Esophagus squamous epithelium (tissue), 5 donors: Measurements from ENCODE around the gene FAM107B. TPM values are rescaled to one million over a fixed set of nuclear protein-coding genes. Genes with fewer than 3 reads are reported as not detected.

Source experiments
- DNase-seq: peaks from one replicate; lab custom pipeline; 2025; lab: John Stamatoyannopoulos, UW
- H3K27ac ChIP-seq, 4 donors: fragments of 200-600 bp; sonication (generic); one replicate each; pipeline ENCODE4 v1.5.1; 2016 to 2019; ENCODE audit warnings: mild to moderate bottlenecking in 1 of 4
- H3K27me3 ChIP-seq, 4 donors: fragments of 200-600 bp; sonication (generic); 1 replicate in 3 of 4; 2 replicates in 1 of 4; pipeline versions ENCODE4 v1.5.1 to v1.6.0; 2017 to 2021; ENCODE audit warnings: antibody characterized with exemption in 1 of 4
- H3K36me3 ChIP-seq, 3 donors: fragments of 200-600 bp; sonication (generic); one replicate each; pipeline ENCODE4 v1.5.1; 2016 to 2019
- H3K4me1 ChIP-seq, 3 donors: fragments of 200-600 bp; sonication (generic); one replicate each; pipeline ENCODE4 v1.5.1; 2017 to 2019
- H3K4me3 ChIP-seq, 4 donors: fragments of 200-600 bp; sonication (generic); 1 replicate in 3 of 4; 2 replicates in 1 of 4; pipeline ENCODE4 v1.5.1; 2016 to 2019; ENCODE audit warnings: mild to moderate bottlenecking in 2 of 4, moderate library complexity in 1 of 4
- H3K9me3 ChIP-seq, 3 donors: fragments of 200-600 bp; sonication (generic); one replicate each; pipeline ENCODE4 v1.5.1; 2016 to 2019
- POLR2A ChIP-seq, 4 donors: fragments of 450-650 bp; IDR thresholded peaks; one replicate each; pipeline ENCODE4 v1.6.1; 2017; ENCODE audit warnings: antibody characterized with exemption in 4 of 4, mild to moderate bottlenecking in 4 of 4, moderate library complexity in 3 of 4
- WGBS, 2 donors: methylation state at CpG; one replicate each; pipeline ENCODE4 v1.1.5; 2018; 5-methylcytosine and 5-hydroxymethylcytosine counted together
- intact Hi-C: fragments of 100-400 bp; cut with DNase I; formaldehyde crosslinking; loops from one replicate; pipeline ENCODE4 v1.15.0; 2022
- total RNA-seq, 4 donors: library from RNA; depleted of rRNA; stranded (reverse); fragments of >200 nt; gene quantifications; one replicate each; pipeline ENCODE4 v1.1.0, GENCODE V29; 2016
- TF ChIP-seq, protein P1 (sequence below), 6 experiments: fragments of 450-650 bp in 4 of 6; fragments of 200-600 bp in 2 of 6; sonication (generic) in 2 of 6; IDR thresholded peaks; one replicate each; pipeline ENCODE4 v1.5.1; 2016 to 2019; ENCODE audit warnings: antibody characterized with exemption in 6 of 6, mild to moderate bottlenecking in 4 of 6, moderate library complexity in 4 of 6
- donor health status: DM: yes; HTN: yes; CAD: no.

Gene FAM107B
- total RNA-seq, 4 donors from 2014 or later = 6.7 to 17.0 (median 12.9) TPM

DNA sequence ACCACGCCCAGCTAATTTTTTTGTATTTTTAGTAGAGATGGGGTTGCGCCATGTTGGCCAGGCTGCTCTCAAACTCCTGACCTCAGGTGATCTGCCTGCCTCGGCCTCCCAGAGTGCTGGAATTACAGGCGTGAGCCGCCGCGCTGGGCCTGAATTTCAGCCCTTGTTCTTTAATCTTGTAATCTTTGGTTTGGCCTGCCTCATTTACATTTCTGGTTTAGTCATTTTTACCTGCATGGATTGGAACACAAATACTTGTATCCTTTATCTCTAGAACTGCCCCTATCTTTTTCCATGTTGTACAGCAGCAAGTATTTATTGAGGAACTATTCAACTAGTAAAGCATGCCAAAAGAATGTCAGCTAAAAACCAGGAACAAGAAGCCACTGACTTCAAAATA, 248.4 kb downstream of the FAM107B start:
- 83 to 88% methylated on average over 7 of the region's 7 CpGs for WGBS, 2 donors
- Histone ChIP-seq H3K27me3 (no peaks in the 10 kb centered on the region), H3K36me3 (peaks cover 0 to 32% (median 0%) of the 10 kb centered on the region in 3 donors), H3K4me3 (no peak overlapping the region), H3K9me3 (no peaks in the 10 kb centered on the region), H3K27ac (no peak overlapping the region), H3K4me1 (no peaks in the 10 kb centered on the region)
- intact Hi-C loops = no loop called here
- TF ChIP-seq, protein P1, sequence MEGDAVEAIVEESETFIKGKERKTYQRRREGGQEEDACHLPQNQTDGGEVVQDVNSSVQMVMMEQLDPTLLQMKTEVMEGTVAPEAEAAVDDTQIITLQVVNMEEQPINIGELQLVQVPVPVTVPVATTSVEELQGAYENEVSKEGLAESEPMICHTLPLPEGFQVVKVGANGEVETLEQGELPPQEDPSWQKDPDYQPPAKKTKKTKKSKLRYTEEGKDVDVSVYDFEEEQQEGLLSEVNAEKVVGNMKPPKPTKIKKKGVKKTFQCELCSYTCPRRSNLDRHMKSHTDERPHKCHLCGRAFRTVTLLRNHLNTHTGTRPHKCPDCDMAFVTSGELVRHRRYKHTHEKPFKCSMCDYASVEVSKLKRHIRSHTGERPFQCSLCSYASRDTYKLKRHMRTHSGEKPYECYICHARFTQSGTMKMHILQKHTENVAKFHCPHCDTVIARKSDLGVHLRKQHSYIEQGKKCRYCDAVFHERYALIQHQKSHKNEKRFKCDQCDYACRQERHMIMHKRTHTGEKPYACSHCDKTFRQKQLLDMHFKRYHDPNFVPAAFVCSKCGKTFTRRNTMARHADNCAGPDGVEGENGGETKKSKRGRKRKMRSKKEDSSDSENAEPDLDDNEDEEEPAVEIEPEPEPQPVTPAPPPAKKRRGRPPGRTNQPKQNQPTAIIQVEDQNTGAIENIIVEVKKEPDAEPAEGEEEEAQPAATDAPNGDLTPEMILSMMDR (IDR thresholded peaks at IDR 0.05) = no peak
- TF ChIP-seq POLR2A (IDR thresholded peaks at IDR 0.05) = no peak
- DNase-seq = no peak

DNA sequence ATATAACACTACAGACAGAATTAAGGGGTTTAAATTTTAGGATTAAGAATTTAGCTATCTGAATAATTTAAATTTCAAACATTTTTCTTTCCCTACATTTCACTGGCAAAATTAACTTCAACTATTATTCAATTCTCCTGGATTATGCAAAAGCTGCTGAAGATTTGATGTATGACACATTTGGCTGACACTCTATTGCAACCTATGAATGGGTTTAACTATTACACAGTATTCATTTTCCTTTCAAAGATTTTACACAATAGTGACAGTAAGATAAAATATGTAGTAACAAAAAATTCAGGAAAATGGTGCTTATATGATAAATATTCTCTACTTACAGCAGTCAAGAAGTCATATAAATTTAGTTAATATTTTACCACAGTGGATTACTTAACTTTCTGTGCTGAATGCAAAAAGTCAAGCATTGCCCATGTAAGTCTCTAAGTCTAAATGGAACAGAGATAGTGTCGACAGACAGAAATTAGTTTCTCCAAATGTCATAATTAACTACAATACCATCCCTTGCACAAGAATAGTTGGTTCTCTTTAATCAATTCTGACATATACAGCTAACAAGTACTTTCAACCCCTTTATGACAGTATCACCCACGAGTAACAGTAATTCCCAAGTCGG, 249.9 kb downstream of the FAM107B start:
- WGBS, 2 donors = 83 to 96% methylated on average over 3 of the region's 3 CpGs
- TF ChIP-seq, protein P1 (IDR thresholded peaks at IDR 0.05) = no peak
- TF ChIP-seq POLR2A (IDR thresholded peaks at IDR 0.05) = no peak
- Histone ChIP-seq H3K27ac (no peak overlapping the region), H3K4me1 (no peaks in the 10 kb centered on the region), H3K9me3 (no peaks in the 10 kb centered on the region), H3K4me3 (no peak overlapping the region), H3K36me3 (peaks cover 0 to 41% (median 0%) of the 10 kb centered on the region in 3 donors), H3K27me3 (no peaks in the 10 kb centered on the region)
- no peak for DNase-seq
- intact Hi-C loops = no loop called here

DNA sequence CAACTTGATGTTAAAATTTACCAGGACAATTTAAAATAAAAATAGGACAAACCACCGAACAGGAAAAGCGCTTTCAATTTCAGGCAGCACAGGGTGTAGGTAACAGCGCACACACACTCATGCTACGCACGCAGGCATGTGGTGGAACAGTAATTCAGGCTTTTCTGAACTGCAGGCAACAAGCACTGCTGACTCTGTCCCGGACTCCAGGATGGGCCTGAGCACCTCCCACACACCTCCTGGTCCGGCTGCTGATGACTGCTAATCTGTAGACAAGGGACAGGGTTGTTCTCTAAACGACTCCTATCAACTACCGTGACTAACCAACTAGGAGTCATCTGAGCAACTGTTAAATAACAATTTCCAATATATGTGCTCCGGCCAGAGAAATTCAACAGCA, 251.4 kb downstream of the FAM107B start:
- TF ChIP-seq, protein P1 (IDR thresholded peaks at IDR 0.05) = no peak
- TF ChIP-seq POLR2A (IDR thresholded peaks at IDR 0.05) = no peak
- no peaks in the 10 kb centered on the region for H3K9me3 ChIP-seq
- H3K27ac ChIP-seq = no peak overlapping the region
- WGBS, 2 donors = 89 to 91% methylated on average over 10 of the region's 10 CpGs
- no peaks in the 10 kb centered on the region for H3K27me3 ChIP-seq
- no peaks in the 10 kb centered on the region for H3K4me1 ChIP-seq
- no peak for DNase-seq
- intact Hi-C loops = no loop called here
- H3K36me3 ChIP-seq = peaks cover 0 to 32% (median 0%) of the 10 kb centered on the region in 3 donors
- no peak overlapping the region for H3K4me3 ChIP-seq

DNA sequence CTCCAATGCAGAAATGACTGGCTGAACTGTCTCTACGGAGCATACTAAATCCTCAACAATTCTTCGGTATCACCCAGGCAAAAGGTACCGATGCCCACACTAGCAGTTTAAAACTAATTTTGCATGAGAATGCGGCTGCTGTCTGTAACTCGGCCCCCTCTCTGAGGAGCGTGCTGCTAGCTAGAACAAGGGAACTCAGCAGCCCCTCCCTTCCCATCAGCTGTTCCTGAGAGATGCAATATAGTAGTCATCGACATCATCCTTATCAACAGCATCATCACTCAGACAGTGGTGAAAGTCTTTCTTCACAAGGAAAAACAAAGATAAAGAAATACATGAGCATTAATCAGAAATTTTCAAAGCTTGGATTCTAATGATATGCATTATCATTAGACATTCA, 254.9 kb downstream of the FAM107B start:
- Histone ChIP-seq H3K4me3 (no peak overlapping the region), H3K27ac (no peak overlapping the region), H3K9me3 (no peaks in the 10 kb centered on the region), H3K27me3 (no peaks in the 10 kb centered on the region), H3K36me3 (peaks cover 0 to 32% (median 0%) of the 10 kb centered on the region in 3 donors), H3K4me1 (no peaks in the 10 kb centered on the region)
- DNase-seq = no peak
- TF ChIP-seq, protein P1 (IDR thresholded peaks at IDR 0.05) = no peak
- no peak for TF ChIP-seq POLR2A (IDR thresholded peaks at IDR 0.05)
- intact Hi-C loops = no loop called here
- WGBS, 2 donors = 89 to 92% methylated on average over 7 of the region's 7 CpGs

DNA sequence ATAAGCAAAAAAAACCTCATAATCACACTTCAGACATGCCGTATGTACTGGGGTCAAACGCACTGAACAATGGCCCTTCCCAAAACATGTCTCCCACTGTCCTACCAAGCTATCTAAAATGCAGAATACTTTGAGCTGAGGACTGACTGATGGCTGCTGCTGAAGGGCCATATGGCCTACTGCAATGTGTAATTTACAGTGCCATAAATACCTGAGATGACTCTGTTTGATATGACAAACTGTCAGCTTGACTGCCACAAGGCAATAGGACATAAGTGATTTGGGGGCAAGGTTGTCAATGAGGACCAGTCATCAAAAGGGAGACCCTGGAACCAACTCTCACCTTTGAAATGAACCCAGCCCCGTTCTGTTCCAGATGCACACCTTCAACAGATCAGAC, 256.5 kb downstream of the FAM107B start:
- intact Hi-C loops = no loop called here
- Histone ChIP-seq H3K27ac (no peak overlapping the region), H3K4me1 (no peaks in the 10 kb centered on the region), H3K27me3 (no peaks in the 10 kb centered on the region), H3K4me3 (no peak overlapping the region), H3K9me3 (no peaks in the 10 kb centered on the region), H3K36me3 (peaks cover 0 to 32% (median 0%) of the 10 kb centered on the region in 3 donors)
- 91 to 94% methylated on average over 3 of the region's 3 CpGs for WGBS, 2 donors
- TF ChIP-seq, protein P1 (IDR thresholded peaks at IDR 0.05) = no peak
- no peak for TF ChIP-seq POLR2A (IDR thresholded peaks at IDR 0.05)
- no peak for DNase-seq
